Panc1 (cell line): ENCODE results near the gene PEX16.

Experiments used
- CTCF ChIP-seq: fragments of 450-650 bp; IDR thresholded peaks from 2 replicates; pipeline ENCODE4 v1.5.1; 2017; ENCODE audit warnings: mild to moderate bottlenecking
- SIN3A ChIP-seq: IDR thresholded peaks from 2 replicates; pipeline ENCODE4 v1.6.1; 2012; ENCODE audit warnings: low read depth, mild to moderate bottlenecking, low read length, moderate library complexity, borderline replicate concordance; ENCODE audit not compliant: insufficient read depth

DNA sequence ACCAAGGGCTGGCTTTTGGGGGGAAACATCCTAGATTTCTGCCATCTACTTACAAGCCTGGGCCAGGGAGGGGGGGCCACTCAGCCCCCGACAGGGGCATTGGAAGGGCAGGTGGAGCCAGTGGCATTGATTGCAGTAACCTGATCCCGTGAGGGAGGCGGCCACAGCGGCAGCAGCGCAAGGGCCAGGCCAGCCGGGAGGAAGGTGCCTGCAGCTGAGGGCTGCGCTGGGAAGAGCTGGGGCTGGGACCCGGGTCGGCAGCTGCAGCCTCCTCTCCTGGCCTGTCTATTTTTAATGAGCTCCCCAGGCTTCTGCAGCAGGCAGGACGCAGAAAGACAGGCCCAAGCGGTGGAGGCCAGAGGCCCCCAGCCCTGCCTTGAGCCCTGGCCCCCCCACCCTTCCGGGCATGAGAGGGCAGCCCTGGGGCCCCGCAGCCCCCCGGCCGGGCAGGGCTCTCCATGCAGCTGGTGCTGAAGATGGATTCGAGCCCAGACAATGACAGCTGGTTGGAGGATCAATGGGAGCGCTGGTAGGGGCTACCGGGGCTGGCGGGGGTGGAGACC, 21.2 kb downstream of the PEX16 start:
- TF ChIP-seq CTCF (no peak), SIN3A (no peak)
